Hippocampal formation (tissue), 2 donors: ENCODE data around the gene EDAR.
A peak's percentile ranks its signal among the peaks of the same experiment; 100 is the strongest.

ENCODE experiments used
- DNase-seq, 2 donors: peaks; one replicate each; lab custom pipeline; 2025; lab: John Stamatoyannopoulos, UW

The EDAR gene

GRCh38 chr2:108988796-108989713 lies at the start of gene EDAR:
Gene EDAR, minus strand, starts transcription at chr2:108989220. Its CDS starts 58,206 bp downstream, at chr2:108931014.
- DNase-seq, result peak in 1 of 2 donors; percentile 7

DNA sequence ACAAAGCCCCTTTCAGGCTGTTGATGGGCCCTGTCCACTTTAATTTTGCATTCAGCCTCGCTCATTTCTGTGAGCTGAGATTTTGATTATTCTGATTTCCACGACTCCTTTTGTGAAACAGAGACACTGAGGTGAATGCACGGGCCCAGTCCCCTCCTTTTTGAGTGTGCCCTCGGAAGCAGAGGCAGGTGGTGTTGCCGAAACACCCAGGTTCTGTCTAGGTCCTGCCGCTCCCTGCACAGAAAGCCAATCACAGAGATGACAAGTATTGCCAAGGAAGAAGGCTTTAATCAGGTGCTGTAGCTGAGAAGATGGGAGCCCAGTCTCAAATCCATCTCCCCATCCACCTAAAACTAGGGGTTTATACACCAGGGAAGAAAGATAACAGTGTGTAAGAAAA lies 44.2 kb upstream of the EDAR start:
- DNase-seq, result no peak

DNA sequence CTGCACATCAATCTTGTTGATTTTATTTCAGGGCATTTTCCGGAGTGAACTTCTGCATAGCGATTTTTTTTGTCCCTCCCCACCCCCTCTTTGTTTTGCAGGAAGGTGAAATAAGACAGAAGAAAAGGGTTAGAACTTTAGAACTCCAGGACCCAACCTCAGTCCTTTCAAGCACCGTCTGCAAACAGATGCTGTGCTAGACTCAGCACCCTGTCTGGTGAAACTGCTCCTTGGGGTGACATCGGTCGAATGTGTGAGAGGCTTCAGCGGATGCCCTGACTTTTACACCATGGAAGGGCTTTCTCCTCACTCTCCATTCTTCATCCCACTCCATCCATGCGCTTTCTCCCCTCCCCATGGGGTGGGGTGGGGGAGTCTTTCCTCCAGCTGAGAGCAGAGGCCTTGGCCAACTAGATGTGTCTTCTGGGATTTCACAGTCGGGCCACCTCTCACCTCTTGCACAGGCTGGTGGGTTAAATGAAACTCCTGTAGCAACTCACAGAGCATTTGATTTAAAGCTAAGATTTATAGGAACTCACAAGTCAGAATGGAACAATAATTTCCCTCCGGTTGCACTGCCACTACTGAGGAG lies 43.3 kb upstream of the EDAR start:
- DNase-seq, result no peak

DNA sequence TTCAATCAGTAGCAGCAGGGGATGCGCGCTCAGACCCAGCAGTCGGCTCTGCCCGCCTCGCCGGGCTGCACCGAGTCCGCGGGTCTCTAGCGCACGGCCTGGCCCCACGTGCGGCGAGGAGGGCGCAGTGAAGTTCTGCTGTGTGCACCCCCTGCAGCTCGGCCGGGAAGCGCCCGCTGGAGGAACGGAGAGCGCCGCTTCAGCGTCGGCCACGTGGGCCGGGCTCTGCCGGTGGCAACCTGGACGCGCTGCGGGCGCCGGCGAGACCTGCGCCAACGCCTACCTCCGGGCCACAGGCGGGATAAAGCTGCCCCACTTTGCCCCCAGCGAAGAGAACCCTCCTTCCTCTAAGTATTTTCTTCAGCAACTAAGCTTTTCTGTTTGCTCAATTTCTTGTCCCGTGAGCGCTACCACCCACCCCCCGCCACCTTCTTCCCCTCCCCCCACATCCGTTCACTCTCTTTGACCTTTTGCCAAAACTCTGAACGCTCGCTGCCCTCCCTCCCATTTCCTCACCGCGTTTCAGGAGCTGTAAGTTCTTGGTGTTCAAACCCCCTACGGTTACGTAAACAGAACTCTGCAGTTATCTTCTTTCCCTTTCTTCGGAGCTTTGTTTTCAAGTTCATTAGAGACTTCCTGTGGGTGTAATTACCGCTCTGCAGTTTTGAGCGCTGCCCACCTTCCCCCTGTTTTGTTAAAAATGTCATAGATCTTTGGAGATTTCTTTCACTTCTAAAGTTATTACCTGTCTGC lies 42.6 kb upstream of the EDAR start:
- no peak for DNase-seq

DNA sequence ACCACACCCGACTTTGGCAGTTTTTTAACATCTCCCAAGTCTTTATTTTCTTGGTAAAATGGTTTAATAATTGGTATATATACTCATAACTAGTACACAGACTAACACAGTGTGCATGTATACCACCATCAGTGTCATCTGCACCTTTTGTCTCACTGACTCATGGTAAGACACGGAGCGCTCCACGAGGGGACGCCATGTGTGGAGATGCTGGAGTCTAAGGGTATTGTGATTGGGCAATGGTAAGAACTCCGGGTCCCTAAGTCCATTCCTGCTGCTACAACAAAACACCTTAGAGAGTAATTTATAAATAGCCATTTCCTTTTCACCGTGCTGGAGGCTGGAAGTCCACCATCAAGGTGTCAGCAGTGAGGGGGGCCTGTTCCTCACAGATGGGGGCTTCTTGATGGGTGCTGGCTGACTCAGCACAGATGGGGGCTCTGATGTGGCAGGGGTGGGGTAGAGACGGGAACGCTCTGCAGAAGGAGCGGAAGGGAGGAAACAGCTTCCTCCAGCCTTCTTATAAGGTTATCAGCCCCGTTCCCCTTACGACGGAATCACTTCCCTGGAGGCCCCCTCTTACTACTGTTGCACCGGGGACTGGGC lies 42.0 kb upstream of the EDAR start:
- DNase-seq, result no peak

DNA sequence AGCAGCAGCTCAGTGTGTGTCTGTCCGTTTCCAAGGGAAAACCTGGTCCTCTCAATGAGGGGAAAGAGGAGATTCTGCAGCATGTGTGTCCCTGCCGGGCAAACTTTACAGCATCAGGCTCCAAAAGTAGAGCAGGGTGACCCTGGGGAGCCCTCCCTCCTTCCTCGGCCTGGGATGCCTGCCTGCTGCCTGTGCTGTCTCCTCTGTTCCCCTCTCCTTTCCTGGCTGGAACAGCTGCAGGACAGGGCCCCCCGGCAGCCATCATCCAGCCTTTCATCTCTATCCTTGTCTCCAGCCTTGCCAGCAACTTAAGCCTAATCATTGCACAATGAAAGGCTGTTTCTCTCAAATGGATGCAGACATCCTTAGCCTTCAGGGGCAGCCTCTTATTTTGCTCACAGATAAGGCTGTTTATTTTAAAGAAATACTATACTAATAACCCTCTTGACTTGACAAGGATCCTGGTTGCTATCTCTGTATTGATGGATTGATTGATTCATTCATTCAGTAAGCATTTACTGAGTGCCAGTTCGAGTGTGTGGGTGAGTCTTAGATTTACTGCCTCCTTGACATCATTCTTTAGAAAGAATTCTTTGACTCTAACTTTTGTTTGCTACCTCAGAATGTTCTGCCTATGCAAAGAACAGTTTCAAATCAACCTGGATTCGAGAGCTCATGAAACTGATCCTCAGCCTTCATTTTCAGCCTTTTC lies 40.6 kb upstream of the EDAR start:
- DNase-seq, result no peak

GRCh38 chr2:109028738-109029489 lies 39.9 kb upstream of the EDAR start:
- no peak for DNase-seq

DNA sequence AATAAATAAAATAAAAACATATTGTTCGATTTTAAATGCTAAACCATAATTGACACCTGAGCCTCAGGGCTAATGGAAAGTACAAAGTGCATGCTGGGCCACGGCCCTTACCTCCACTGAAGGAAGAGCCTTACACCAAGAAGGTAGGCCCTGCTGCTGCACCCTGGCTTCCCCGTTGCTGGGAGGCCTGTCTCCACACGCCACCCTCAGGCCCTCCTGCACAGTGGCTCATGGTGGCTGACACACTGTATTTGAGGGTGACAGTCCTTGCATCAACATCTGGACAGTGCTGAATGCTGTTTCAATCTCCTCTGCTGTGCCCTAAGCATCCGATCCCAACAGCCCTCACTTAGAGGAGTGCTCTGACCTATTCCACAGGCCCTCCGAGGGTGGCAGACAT lies 39.3 kb upstream of the EDAR start:
- no peak for DNase-seq

- no peak for DNase-seq
These were observed 38.7 kb upstream of the EDAR start for GRCh38 chr2:109027702-109028101.

DNA sequence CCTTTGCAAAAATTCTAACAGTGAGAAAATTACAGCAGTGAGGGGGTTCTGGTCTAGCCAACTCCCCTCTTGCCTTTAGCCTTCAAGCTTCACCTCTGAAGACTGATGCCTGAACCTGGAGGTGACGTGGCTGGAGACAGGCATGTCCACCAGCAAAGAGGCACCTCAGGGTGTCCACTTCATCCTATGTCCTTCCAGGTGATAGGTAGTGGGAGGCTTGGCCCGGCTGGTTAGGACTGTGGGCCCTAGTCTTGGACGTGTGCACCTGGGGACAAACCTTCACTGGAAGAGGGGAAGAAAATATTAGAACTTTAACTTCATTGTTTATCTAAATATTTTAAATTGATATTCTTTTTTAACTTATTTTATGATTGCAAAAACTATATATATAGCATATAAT lies 35.5 kb upstream of the EDAR start:
- no peak for DNase-seq

DNA sequence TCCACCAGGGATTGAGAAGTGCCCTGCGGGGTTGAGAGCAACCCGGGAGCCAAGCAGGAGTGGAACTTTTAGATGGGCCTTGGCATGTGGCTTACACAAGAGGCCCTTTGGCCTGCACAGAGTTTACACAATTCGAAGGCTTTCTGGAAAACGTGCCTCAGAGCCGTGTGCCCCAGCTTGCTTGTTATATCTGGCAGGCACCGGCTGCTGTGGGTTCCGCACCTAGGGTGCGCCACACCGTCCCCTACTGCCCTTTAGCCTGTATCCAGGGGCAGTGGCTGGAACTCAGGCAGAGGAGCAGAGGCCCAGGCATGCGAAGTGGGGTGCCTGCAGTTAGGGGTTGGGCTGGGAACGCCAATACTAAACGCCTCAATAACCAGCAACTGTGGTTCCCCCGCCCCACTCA lies 32.9 kb upstream of the EDAR start:
- DNase-seq, result no peak

GRCh38 chr2:109020217-109020637 lies 31.2 kb upstream of the EDAR start:
- DNase-seq, result no peak

DNA sequence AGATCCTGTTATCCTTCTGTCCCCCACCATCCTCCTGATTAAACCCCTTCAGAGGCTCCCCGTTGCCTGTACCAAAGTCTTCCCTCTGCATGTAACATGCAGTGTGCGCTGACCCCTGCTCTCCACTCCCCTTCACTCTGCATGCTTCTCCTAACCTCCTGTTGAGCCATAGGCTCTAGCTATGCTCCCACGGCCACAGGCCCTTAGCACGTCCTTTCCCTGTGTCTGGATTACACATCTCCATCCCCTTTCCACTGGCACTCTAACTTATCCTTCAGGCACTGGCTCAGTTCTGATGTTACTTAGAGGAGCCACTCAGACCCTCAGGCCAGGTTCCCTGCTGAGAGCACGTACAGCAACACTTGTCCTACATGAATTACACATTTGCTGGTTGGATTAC lies 29.4 kb upstream of the EDAR start:
- DNase-seq, result no peak

GRCh38 chr2:109017017-109017416 lies 28.0 kb upstream of the EDAR start:
- no peak for DNase-seq

GRCh38 chr2:109016376-109016775 lies 27.4 kb upstream of the EDAR start:
- no peak for DNase-seq

GRCh38 chr2:109014476-109014875 lies 25.5 kb upstream of the EDAR start:
- DNase-seq, result no peak

DNA sequence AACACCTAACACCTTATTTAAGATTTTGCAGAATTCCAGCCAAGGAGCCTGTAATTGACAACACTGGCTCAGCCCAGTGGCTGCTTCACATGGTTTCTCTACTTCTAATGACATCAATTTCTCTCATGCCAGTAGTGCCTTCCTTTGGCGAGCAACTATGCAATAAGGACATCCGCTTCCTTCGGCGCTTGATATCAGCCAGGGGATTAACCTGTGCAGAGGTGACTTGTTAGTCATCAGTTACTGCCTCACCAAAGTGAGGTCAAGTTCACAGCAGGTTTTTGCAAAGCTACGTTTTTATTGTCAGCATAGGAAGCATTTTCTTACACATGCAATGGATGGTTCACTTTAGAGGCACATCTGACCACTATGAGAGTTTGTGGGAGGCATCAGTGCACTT lies 24.0 kb upstream of the EDAR start:
- DNase-seq, result no peak

DNA sequence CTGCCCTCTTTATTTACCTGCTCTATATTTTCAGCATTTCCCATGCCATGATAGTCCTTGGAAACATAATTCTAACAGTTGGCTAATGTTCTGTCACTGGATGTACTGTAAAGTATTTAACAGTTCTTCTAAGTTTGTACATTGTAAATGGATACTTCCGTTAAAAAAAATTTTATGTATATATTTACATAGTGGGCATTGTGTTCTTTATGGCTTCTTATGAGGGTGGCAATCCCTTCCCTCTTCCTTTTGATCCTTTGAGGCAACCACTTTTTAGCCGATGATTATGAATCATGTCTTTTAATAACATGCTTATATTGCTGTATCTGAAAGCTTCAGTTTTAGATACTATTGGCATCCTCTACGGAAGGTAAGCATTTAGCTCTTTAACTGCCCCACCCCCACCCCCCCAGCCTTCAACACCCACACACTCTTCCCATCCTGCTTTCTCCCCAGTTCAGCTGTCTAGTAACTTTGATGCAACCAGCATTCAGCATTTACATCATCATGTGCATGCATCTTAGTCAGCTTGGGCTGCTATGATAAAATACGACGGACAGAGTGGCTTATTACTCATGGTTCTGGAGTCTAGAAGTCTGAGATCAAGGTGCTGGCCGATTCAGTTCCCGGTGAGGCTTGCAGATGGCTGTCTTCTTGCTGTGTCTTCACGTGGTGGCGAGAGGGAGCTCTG lies 21.0 kb upstream of the EDAR start:
- no peak for DNase-seq

GRCh38 chr2:109006971-109007370 lies 18.0 kb upstream of the EDAR start:
- DNase-seq, result no peak

DNA sequence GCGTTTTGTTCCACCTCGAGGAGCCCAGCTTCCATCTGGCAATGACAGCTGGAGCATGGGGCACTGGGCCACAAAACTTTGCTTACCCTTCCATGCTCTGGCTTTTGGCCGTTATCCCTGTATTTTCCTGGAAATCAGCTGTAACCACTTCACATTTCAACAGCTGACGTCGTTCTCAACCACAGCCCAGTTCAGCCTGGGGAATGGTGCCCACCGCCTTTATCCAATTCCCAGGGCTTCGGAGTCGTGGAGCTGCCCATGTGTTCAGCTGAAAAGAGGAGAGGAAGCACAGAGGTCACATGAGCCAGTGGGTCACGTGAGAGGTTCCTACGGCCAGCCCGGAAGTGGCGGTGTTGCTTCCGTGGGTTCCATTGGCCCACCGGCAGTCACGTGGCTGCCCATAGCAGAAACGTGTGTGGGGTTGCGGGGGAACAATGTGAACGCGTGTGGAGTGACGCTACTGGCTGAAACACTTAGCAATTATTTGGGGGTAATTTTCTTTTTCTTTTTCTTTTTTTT lies 16.7 kb upstream of the EDAR start:
- peak; percentile 1 to 7 for DNase-seq
